ENCODE results near the gene TNIP2. TPM values are rescaled to one million over a fixed set of nuclear protein-coding genes. Genes with fewer than 3 reads are reported as not detected.

TNIP2 gene
- total and polyA plus RNA-seq, 4 donors: 10.5 to 20.7 (median 13.5) TPM

GRCh38 chr4:2742823-2743517, 13.2 kb downstream of the TNIP2 start:
- H3K4me3 ChIP-seq (ENCODE audit: low read depth in 1 of 3, low read length in 3 of 3): no peak overlapping the region
- H3K27me3 ChIP-seq (ENCODE audit: control insufficient read depth in 4 of 4, insufficient read depth in 4 of 4, low read length in 3 of 4): no peaks in the 10 kb centered on the region
- 92% methylated on average over 6 of the region's 6 CpGs for WGBS
- peaks cover 6 to 51% (median 27%) of the 10 kb centered on the region in 4 donors for H3K36me3 ChIP-seq (ENCODE audit: control insufficient read depth in 4 of 4, insufficient read depth in 3 of 4, low read depth in 1 of 4, low read length in 3 of 4)
- no peaks in the 10 kb centered on the region for H3K9me3 ChIP-seq (ENCODE audit: control insufficient read depth in 4 of 4, low read length in 3 of 4)
- DNase-seq (ENCODE audit: low spot score): no peak
- H3K4me1 ChIP-seq (ENCODE audit: control insufficient read depth in 4 of 4, insufficient read depth in 4 of 4, low read length in 3 of 4): peaks cover 0 to 2% (median 0%) of the 10 kb centered on the region in 4 donors
- H3K9ac ChIP-seq (ENCODE audit: low read depth in 1 of 2, low read length in 2 of 2): no peak overlapping the region
- TF ChIP-seq NR2F2 (IDR thresholded peaks at IDR 0.05): no peak
- no peak for TF ChIP-seq HNF4A (conservative IDR thresholded peaks at IDR 0.05)
- no peak for TF ChIP-seq ZBTB33 (IDR thresholded peaks at IDR 0.05)
- TF ChIP-seq TAF1 (conservative IDR thresholded peaks at IDR 0.05): no peak
- no peak for TF ChIP-seq GABPA (IDR thresholded peaks at IDR 0.05 in 1 of 2, conservative IDR thresholded peaks at IDR 0.05 in 1 of 2)
- TF ChIP-seq ATF3 (IDR thresholded peaks at IDR 0.05): no peak
- TF ChIP-seq HNF4G (IDR thresholded peaks at IDR 0.05): no peak
- no peak for TF ChIP-seq REST (IDR thresholded peaks at IDR 0.05)
- no peak for TF ChIP-seq RAD21 (IDR thresholded peaks at IDR 0.05)
- TF ChIP-seq FOXA2 (IDR thresholded peaks at IDR 0.05): no peak
- TF ChIP-seq FOXA1 (IDR thresholded peaks at IDR 0.05): no peak
- no peak for TF ChIP-seq RXRA (IDR thresholded peaks at IDR 0.05)
- H3K27ac ChIP-seq (ENCODE audit: low read depth in 1 of 2, low read length in 2 of 2): no peak overlapping the region

- no peak overlapping the region for H3K4me3 ChIP-seq (ENCODE audit: low read depth in 1 of 3, low read length in 3 of 3)
- no peaks in the 10 kb centered on the region for H3K9me3 ChIP-seq (ENCODE audit: control insufficient read depth in 4 of 4, low read length in 3 of 4)
- no peak for DNase-seq (ENCODE audit: low spot score)
- no peak overlapping the region for H3K27ac ChIP-seq (ENCODE audit: low read depth in 1 of 2, low read length in 2 of 2)
- H3K4me1 ChIP-seq (ENCODE audit: control insufficient read depth in 4 of 4, insufficient read depth in 4 of 4, low read length in 3 of 4): peaks cover 0 to 2% (median 0%) of the 10 kb centered on the region in 4 donors
- peaks cover 5 to 46% (median 23%) of the 10 kb centered on the region in 4 donors for H3K36me3 ChIP-seq (ENCODE audit: control insufficient read depth in 4 of 4, insufficient read depth in 3 of 4, low read depth in 1 of 4, low read length in 3 of 4)
- H3K9ac ChIP-seq (ENCODE audit: low read depth in 1 of 2, low read length in 2 of 2): no peak overlapping the region
- TF ChIP-seq HNF4G (IDR thresholded peaks at IDR 0.05) (no peak), RXRA (IDR thresholded peaks at IDR 0.05) (no peak), EGR1 (IDR thresholded peaks at IDR 0.05; ENCODE audit: low read depth in 2 of 2) (no peak), REST (IDR thresholded peaks at IDR 0.05) (no peak), FOXA1 (IDR thresholded peaks at IDR 0.05) (no peak), FOXA2 (IDR thresholded peaks at IDR 0.05) (no peak), HNF4A (conservative IDR thresholded peaks at IDR 0.05) (no peak), RAD21 (IDR thresholded peaks at IDR 0.05) (no peak), MAX (IDR thresholded peaks at IDR 0.05) (no peak)
- no peaks in the 10 kb centered on the region for H3K27me3 ChIP-seq (ENCODE audit: control insufficient read depth in 4 of 4, insufficient read depth in 4 of 4, low read length in 3 of 4)
- WGBS: 95% methylated on average over 27 of the region's 27 CpGs
Observed at GRCh38 chr4:2742081-2742822, 13.9 kb downstream of the TNIP2 start.
